IMR-90 (cell line): Measurements from ENCODE around the gene MYO1H. TPM values are rescaled to one million over a fixed set of nuclear protein-coding genes. Genes with fewer than 3 reads are reported as not detected.

Experiments
- ATAC-seq: fragments of 200-7000 bp; cut with Tn5 transposase; 2 replicates; pipeline ENCODE4 v1.9.1; 2020; ENCODE audit warnings: low read depth, mild to moderate bottlenecking, moderate library complexity
- BruUV-seq: library from RNA; stranded (reverse); fragments of 400-500 nt; replicated peaks from 2 replicates; lab custom pipeline; 2021; lab: Mats Ljungman, UMichigan
- CTCF ChIA-PET: fragments of 300-600 bp; formaldehyde crosslinking; extraction: SDS; loops from one replicate; lab custom pipeline; 2021; ENCODE audit warnings: antibody characterized with exemption; lab: Yijun Ruan, JAX
- POLR2A ChIA-PET: fragments of 300-600 bp; sonication (Branson Sonifier 250); formaldehyde crosslinking; loops from one replicate; lab custom pipeline; 2022; ENCODE audit warnings: antibody characterized with exemption; ENCODE audit not compliant: unreplicated experiment; lab: Charles Lee
- DNase-seq: peaks from one replicate; pipeline ENCODE4 v3.0.0; 2013
- H2AFZ ChIP-seq: replicated peaks from 2 replicates; pipeline ENCODE3; 2013; ENCODE audit warnings: low read length, mild to moderate bottlenecking; ENCODE audit not compliant: poor library complexity
- H2AK5ac ChIP-seq: 2 replicates; pipeline ENCODE4 v1.6.1; 2013; ENCODE audit warnings: low read depth, low read length, inconsistent platforms
- H2AK9ac ChIP-seq: replicated peaks from 2 replicates; pipeline ENCODE3; 2013; ENCODE audit warnings: mild to moderate bottlenecking, low read depth, low read length, moderate library complexity; ENCODE audit not compliant: poor library complexity
- H2BK120ac ChIP-seq: 2 replicates; pipeline ENCODE4 v1.6.1; 2013; ENCODE audit warnings: low read depth, low read length, inconsistent platforms
- H2BK15ac ChIP-seq: 3 replicates; pipeline ENCODE4 v1.6.1; 2013; ENCODE audit warnings: low read depth, low read length, inconsistent platforms
- H2BK20ac ChIP-seq: 2 replicates; pipeline ENCODE4 v1.6.1; 2013; ENCODE audit warnings: low read depth, mild to moderate bottlenecking, inconsistent platforms, low read length, moderate library complexity
- H2BK5ac ChIP-seq: 2 replicates; pipeline ENCODE4 v1.6.1; 2013; ENCODE audit warnings: mild to moderate bottlenecking, low read depth, low read length, inconsistent platforms; ENCODE audit not compliant: poor library complexity, severe bottlenecking
- H3K14ac ChIP-seq: replicated peaks from 2 replicates; pipeline ENCODE4 v1.6.1; 2013; ENCODE audit warnings: low read depth, low read length, inconsistent platforms
- H3K18ac ChIP-seq: 2 replicates; pipeline ENCODE4 v1.6.1; 2013; ENCODE audit warnings: low read depth, low read length, control low read depth
- H3K23ac ChIP-seq: 2 replicates; pipeline ENCODE4 v1.6.1; 2013; ENCODE audit warnings: low read depth, low read length, inconsistent platforms
- H3K27ac ChIP-seq: 2 replicates; pipeline ENCODE4 v1.5.1; 2013; ENCODE audit warnings: mild to moderate bottlenecking, control low read depth, low read length; ENCODE audit not compliant: insufficient read depth
- H3K27me3 ChIP-seq: 2 replicates; pipeline ENCODE4 v1.6.1; 2013; ENCODE audit warnings: low read length; ENCODE audit not compliant: control insufficient read depth, insufficient read depth
- H3K36me3 ChIP-seq: 2 replicates; pipeline ENCODE4 v1.6.1; 2013; ENCODE audit warnings: low read length, mixed read lengths; ENCODE audit not compliant: control insufficient read depth, insufficient read depth
- H3K4ac ChIP-seq: 2 replicates; pipeline ENCODE4 v1.6.1; 2013; ENCODE audit warnings: low read depth, low read length, inconsistent platforms
- H3K4me1 ChIP-seq: 2 replicates; pipeline ENCODE4 v1.6.1; 2013; ENCODE audit warnings: low read length, mixed read lengths; ENCODE audit not compliant: control insufficient read depth, insufficient read depth
- H3K4me2 ChIP-seq: 2 replicates; pipeline ENCODE4 v1.6.1; 2013; ENCODE audit warnings: low read depth, mild to moderate bottlenecking, control low read depth, low read length, moderate library complexity
- H3K4me3 ChIP-seq: 2 replicates; pipeline ENCODE4 v1.5.1; 2013; ENCODE audit warnings: low read depth, mild to moderate bottlenecking, control low read depth, low read length, moderate library complexity; ENCODE audit not compliant: insufficient read depth
- H3K56ac ChIP-seq: 2 replicates; pipeline ENCODE4 v1.6.1; 2013; ENCODE audit warnings: low read length, inconsistent platforms; ENCODE audit not compliant: insufficient read depth; ENCODE audit errors: extremely low read depth
- H3K79me1 ChIP-seq, 2 experiments: 2 replicates each; pipeline ENCODE4 v1.6.1; 2013; ENCODE audit warnings: low read length in 2 of 2, inconsistent platforms in 1 of 2, low read depth in 1 of 2
- H3K9ac ChIP-seq: 2 replicates; pipeline ENCODE4 v1.6.1; 2013; ENCODE audit warnings: low read depth, low read length, control low read depth
- H3K9me1 ChIP-seq: 2 replicates; pipeline ENCODE4 v1.6.1; 2013; ENCODE audit warnings: low read length, inconsistent platforms; ENCODE audit not compliant: insufficient read depth
- H3K9me3 ChIP-seq: 2 replicates; pipeline ENCODE4 v1.6.1; 2013; ENCODE audit warnings: low read length; ENCODE audit not compliant: control insufficient read depth, insufficient read depth
- H4K20me1 ChIP-seq: 2 replicates; pipeline ENCODE4 v1.6.1; 2013; ENCODE audit warnings: low read length, inconsistent platforms; ENCODE audit not compliant: insufficient read depth
- H4K5ac ChIP-seq: 2 replicates; pipeline ENCODE4 v1.6.1; 2013; ENCODE audit warnings: mild to moderate bottlenecking, low read depth, low read length, control low read depth
- H4K8ac ChIP-seq, 2 experiments: 2 replicates each; pipeline ENCODE4 v1.6.1; 2013; ENCODE audit warnings: low read depth in 2 of 2, low read length in 2 of 2, control low read depth in 1 of 2, inconsistent platforms in 1 of 2
- H4K91ac ChIP-seq: 2 replicates; pipeline ENCODE4 v1.6.1; 2013; ENCODE audit warnings: low read depth, low read length, inconsistent platforms; ENCODE audit not compliant: insufficient read depth
- BHLHE40 ChIP-seq: fragments of 150-350 bp; IDR thresholded peaks from 2 replicates; pipeline ENCODE4 v1.6.1; 2016; ENCODE audit warnings: mild to moderate bottlenecking, low read depth, low read length
- CEBPB ChIP-seq: IDR thresholded peaks from 2 replicates; pipeline ENCODE4 v1.6.1; 2012; ENCODE audit warnings: low read depth, low read length, improper control_type of control experiment
- CHD1 ChIP-seq: IDR thresholded peaks from 2 replicates; pipeline ENCODE4 v1.6.1; 2012; ENCODE audit warnings: low read depth, low read length, improper control_type of control experiment
- FOS ChIP-seq: fragments of 150-350 bp; IDR thresholded peaks from 2 replicates; pipeline ENCODE4 v1.6.1; 2016; ENCODE audit warnings: low read depth, low read length
- MAFK ChIP-seq: IDR thresholded peaks from 2 replicates; pipeline ENCODE4 v1.6.1; 2012; ENCODE audit warnings: low read depth, low read length, improper control_type of control experiment
- MAZ ChIP-seq: IDR thresholded peaks from 2 replicates; pipeline ENCODE4 v1.6.1; 2012; ENCODE audit warnings: low read depth, mild to moderate bottlenecking, low read length, improper control_type of control experiment, moderate library complexity, borderline replicate concordance
- MXI1 ChIP-seq: IDR thresholded peaks from 2 replicates; pipeline ENCODE4 v1.6.1; 2012; ENCODE audit warnings: low read depth, mild to moderate bottlenecking, low read length, moderate library complexity, borderline replicate concordance
- NFE2L2 ChIP-seq: fragments of 150-350 bp; IDR thresholded peaks from 2 replicates; pipeline ENCODE4 v1.6.1; 2016; ENCODE audit warnings: low read depth, mild to moderate bottlenecking, low read length
- POLR2A ChIP-seq: IDR thresholded peaks from 2 replicates; pipeline ENCODE4 v1.6.1; 2012; ENCODE audit warnings: mild to moderate bottlenecking, low read depth, low read length
- RAD21 ChIP-seq: IDR thresholded peaks from 2 replicates; pipeline ENCODE4 v1.6.1; 2012; ENCODE audit warnings: low read length, improper control_type of control experiment
- RCOR1 ChIP-seq: IDR thresholded peaks from 2 replicates; pipeline ENCODE4 v1.6.1; 2012; ENCODE audit warnings: mild to moderate bottlenecking, low read length, improper control_type of control experiment; ENCODE audit not compliant: insufficient replicate concordance
- RFX5 ChIP-seq: IDR thresholded peaks from 2 replicates; pipeline ENCODE4 v1.8.0; 2012; ENCODE audit warnings: low read depth, mild to moderate bottlenecking, low read length, moderate library complexity
- SMC3 ChIP-seq: fragments of 150-350 bp; IDR thresholded peaks from 2 replicates; pipeline ENCODE4 v1.6.1; 2016; ENCODE audit warnings: low read depth, mild to moderate bottlenecking, antibody characterized with exemption, low read length, moderate library complexity
- USF2 ChIP-seq: fragments of 150-350 bp; IDR thresholded peaks from 2 replicates; pipeline ENCODE4 v1.6.1; 2017; ENCODE audit warnings: mild to moderate bottlenecking, antibody characterized with exemption, low read length, low read depth
- WGBS, 2 experiments: methylation state at CpG; one replicate each; pipeline versions ENCODE4 v1.1.5 to v1.1.7; 2013; ENCODE audit warnings: missing lambda C conversion rate in 2 of 2; ENCODE audit not compliant: insufficient read length in 1 of 2; ENCODE audit errors: extremely low coverage in 2 of 2; 5-methylcytosine and 5-hydroxymethylcytosine counted together
- dilution Hi-C: fragments of 300-500 bp; cut with HindIII; formaldehyde crosslinking; loops from one replicate; pipeline ENCODE4 v1.14.3; 2018; ENCODE audit warnings: low sequenced_read_pairs; ENCODE audit not compliant: unreplicated experiment
- in situ Hi-C: fragments of 300-500 bp; cut with MboI; formaldehyde crosslinking; loops from 3 replicates; pipeline ENCODE4 v1.14.3; 2019; ENCODE audit warnings: low sequenced_read_pairs, inconsistent platforms, mixed read lengths
- intact Hi-C: fragments of 100-400 bp; cut with micrococcal nuclease; formaldehyde crosslinking; loops from 2 replicates; pipeline ENCODE4 v1.10.0; 2022
- polyA plus RNA-seq, 3 experiments: library from polyadenylated mRNA; depleted of rRNA; stranded (reverse); fragments of >200 nt; gene quantifications; 2 replicates each; pipeline ENCODE4 v1.2.3, GENCODE V29; 2012; ENCODE audit warnings: low replicate concordance in 1 of 3
- total RNA-seq: library from RNA; depleted of rRNA; stranded (reverse); fragments of >200 nt; gene quantifications from 2 replicates; pipeline ENCODE4 v1.2.3, GENCODE V29; 2012
- TF ChIP-seq, protein P1 (sequence below): fragments of 150-350 bp; IDR thresholded peaks from 2 replicates; pipeline ENCODE4 v1.6.1; 2016; ENCODE audit warnings: low read depth, mild to moderate bottlenecking, low read length, moderate library complexity, borderline replicate concordance

The MYO1H gene
- total and polyA plus RNA-seq, 2 of the 4 experiments (the other 2 are of a cell fraction) = not detected

DNA sequence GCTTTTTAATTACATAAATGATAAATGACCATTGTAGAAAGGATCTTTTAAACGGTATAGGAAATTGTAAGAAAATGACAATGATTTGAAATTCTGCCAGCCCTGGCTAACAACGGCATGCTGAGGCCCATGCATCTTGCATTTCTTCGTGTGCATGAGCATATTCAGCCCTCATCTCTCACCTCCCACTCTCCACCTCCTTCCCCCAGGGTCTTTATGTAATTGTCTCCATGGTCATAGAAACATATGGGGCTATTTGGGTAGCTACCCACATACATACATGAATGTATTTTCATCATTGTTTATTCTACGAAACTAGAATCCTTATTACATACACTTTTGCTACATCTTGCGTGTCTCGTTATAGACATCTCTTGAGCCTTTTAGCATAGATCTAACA, 4.5 kb downstream of the MYO1H start:
- Histone ChIP-seq H4K5ac (no peak overlapping the region), H3K27ac (no peak overlapping the region), H2BK15ac (no peak overlapping the region), H2AFZ (no peak overlapping the region), H3K18ac (no peak overlapping the region), H2AK9ac (no peak overlapping the region), H3K79me1 (no peaks in the 10 kb centered on the region), H3K9me1 (no peaks in the 10 kb centered on the region), H3K4me2 (no peak overlapping the region), H4K20me1 (no peaks in the 10 kb centered on the region), H3K36me3 (no peaks in the 10 kb centered on the region), H3K4ac (no peak overlapping the region), H2BK120ac (no peak overlapping the region), H3K14ac (no peak overlapping the region), H2BK5ac (no peak overlapping the region), H4K8ac (no peak overlapping the region), H3K23ac (no peak overlapping the region), H3K9me3 (no peaks in the 10 kb centered on the region), H2AK5ac (no peak overlapping the region), H3K4me3 (no peak overlapping the region), H2BK20ac (no peak overlapping the region), H3K4me1 (no peaks in the 10 kb centered on the region), H4K91ac (no peak overlapping the region), H3K27me3 (peaks cover 10% of the 10 kb centered on the region), H3K56ac (no peak overlapping the region), H3K9ac (no peak overlapping the region)
- BruUV-seq = no TSS peak
- dilution Hi-C loops = no loop called here
- no peak for DNase-seq
- WGBS, 2 experiments = no CpG with 5 or more reads among the region's 6 CpGs
- intact Hi-C loops = no loop called here
- ChIA-PET POLR2A (no interaction called here), CTCF (interaction anchor here (1.0 kb wide), 1 partner anchor 9 kb away, joined by 3 read pairs; no protein-coding TSS in a partner anchor)
- ATAC-seq = no peak
- TF ChIP-seq MAFK (no peak), BHLHE40 (no peak), MAZ (no peak), RFX5 (no peak), NFE2L2 (no peak), MXI1 (no peak), USF2 (no peak), FOS (no peak), POLR2A (no peak), RCOR1 (no peak), CHD1 (no peak), CEBPB (no peak), RAD21 (no peak), SMC3 (no peak)
- TF ChIP-seq, protein P1, sequence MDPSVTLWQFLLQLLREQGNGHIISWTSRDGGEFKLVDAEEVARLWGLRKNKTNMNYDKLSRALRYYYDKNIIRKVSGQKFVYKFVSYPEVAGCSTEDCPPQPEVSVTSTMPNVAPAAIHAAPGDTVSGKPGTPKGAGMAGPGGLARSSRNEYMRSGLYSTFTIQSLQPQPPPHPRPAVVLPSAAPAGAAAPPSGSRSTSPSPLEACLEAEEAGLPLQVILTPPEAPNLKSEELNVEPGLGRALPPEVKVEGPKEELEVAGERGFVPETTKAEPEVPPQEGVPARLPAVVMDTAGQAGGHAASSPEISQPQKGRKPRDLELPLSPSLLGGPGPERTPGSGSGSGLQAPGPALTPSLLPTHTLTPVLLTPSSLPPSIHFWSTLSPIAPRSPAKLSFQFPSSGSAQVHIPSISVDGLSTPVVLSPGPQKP = no peak
- in situ Hi-C loops = no loop called here
